Fibroblast of lung (primary cell): Measurements from ENCODE around the gene GPR61. TPM values are rescaled to one million over a fixed set of nuclear protein-coding genes. Genes with fewer than 3 reads are reported as not detected.

Experiments
- DNase-seq, 2 donors: peaks; one replicate each; pipeline versions ENCODE4 v3.0.0 to v3.0.0-alpha.2; 2010; ENCODE audit warnings: low read depth in 2 of 2
- H2AFZ ChIP-seq: 2 replicates; pipeline ENCODE4 v1.5.1; 2012; ENCODE audit warnings: low read length, control low read depth, inconsistent platforms
- H3K27ac ChIP-seq: 2 replicates; pipeline ENCODE4 v1.5.1; 2011; ENCODE audit warnings: low read length, control low read depth; ENCODE audit not compliant: insufficient read depth
- H3K27me3 ChIP-seq: 2 replicates; pipeline ENCODE4 v1.5.1; 2011; ENCODE audit warnings: mild to moderate bottlenecking, low read length; ENCODE audit not compliant: control insufficient read depth, insufficient read depth
- H3K36me3 ChIP-seq: 2 replicates; pipeline ENCODE4 v1.5.1; 2011; ENCODE audit warnings: low read length; ENCODE audit not compliant: control insufficient read depth, insufficient read depth
- H3K4me1 ChIP-seq: 2 replicates; pipeline ENCODE4 v1.5.1; 2011; ENCODE audit warnings: low read length; ENCODE audit not compliant: control insufficient read depth, insufficient read depth; ENCODE audit errors: extremely low read depth
- H3K4me2 ChIP-seq: 2 replicates; pipeline ENCODE4 v1.5.1; 2011; ENCODE audit warnings: low read length, control low read depth; ENCODE audit not compliant: insufficient read depth; ENCODE audit errors: extremely low read depth
- H3K4me3 ChIP-seq, 4 experiments: fragments of 200-600 bp in 1 of 4; sonication (generic) in 1 of 4; replicated peaks in 1 of 4; 2 replicates each; pipeline ENCODE4 v1.5.1; 2011 to 2016; ENCODE audit warnings: low read length in 4 of 4, low read depth in 3 of 4, mild to moderate bottlenecking in 3 of 4, control low read depth in 2 of 4, inconsistent platforms in 1 of 4, mixed read lengths in 1 of 4; ENCODE audit not compliant: insufficient read depth in 1 of 4; ENCODE audit errors: control extremely low read depth in 1 of 4
- H3K79me2 ChIP-seq: 2 replicates; pipeline ENCODE4 v1.5.1; 2012; ENCODE audit warnings: mild to moderate bottlenecking, low read length, inconsistent platforms; ENCODE audit not compliant: control insufficient read depth, insufficient read depth
- H3K9ac ChIP-seq: 2 replicates; pipeline ENCODE4 v1.5.1; 2011; ENCODE audit warnings: mild to moderate bottlenecking, low read length, control low read depth; ENCODE audit not compliant: insufficient read depth
- H3K9me3 ChIP-seq: 2 replicates; pipeline ENCODE4 v1.5.1; 2012; ENCODE audit warnings: low read depth, low read length; ENCODE audit not compliant: control insufficient read depth, insufficient read depth
- H4K20me1 ChIP-seq: 2 replicates; pipeline ENCODE4 v1.5.1; 2011; ENCODE audit warnings: low read length; ENCODE audit not compliant: control insufficient read depth, insufficient read depth; ENCODE audit errors: extremely low read depth
- CTCF ChIP-seq, 2 donors: IDR thresholded peaks in 1 of 2; conservative IDR thresholded peaks in 1 of 2; 1 replicate in 1 of 2; 2 replicates in 1 of 2; pipeline ENCODE4 v1.5.1; 2011 to 2012; ENCODE audit warnings: low read length in 2 of 2, control low read depth in 1 of 2, inconsistent platforms in 1 of 2, low read depth in 1 of 2, mild to moderate bottlenecking in 1 of 2
- EZH2 ChIP-seq: IDR thresholded peaks from 2 replicates; pipeline ENCODE4 v1.5.1; 2012; ENCODE audit warnings: low read length, control low read depth, mild to moderate bottlenecking; ENCODE audit errors: missing control alignments
- polyA plus RNA-seq, 2 donors: library from polyadenylated mRNA; depleted of rRNA in 1 of 2; stranded (reverse) in 1 of 2; unstranded in 1 of 2; fragments of >200 nt; gene quantifications; 2 replicates each; pipeline ENCODE4 v1.2.1, GENCODE V29; 2011 to 2012; ENCODE audit warnings: missing spikeins in 1 of 2
- total RNA-seq: library from RNA; depleted of rRNA; stranded (reverse); fragments of >200 nt; gene quantifications from 2 replicates; pipeline ENCODE4 v1.2.1, GENCODE V29; 2014

GPR61 gene
- total and polyA plus RNA-seq, 2 donors (not counting 1 experiment from before 2014, with no cell fraction given), result 0.01 TPM; not detected in 1

DNA sequence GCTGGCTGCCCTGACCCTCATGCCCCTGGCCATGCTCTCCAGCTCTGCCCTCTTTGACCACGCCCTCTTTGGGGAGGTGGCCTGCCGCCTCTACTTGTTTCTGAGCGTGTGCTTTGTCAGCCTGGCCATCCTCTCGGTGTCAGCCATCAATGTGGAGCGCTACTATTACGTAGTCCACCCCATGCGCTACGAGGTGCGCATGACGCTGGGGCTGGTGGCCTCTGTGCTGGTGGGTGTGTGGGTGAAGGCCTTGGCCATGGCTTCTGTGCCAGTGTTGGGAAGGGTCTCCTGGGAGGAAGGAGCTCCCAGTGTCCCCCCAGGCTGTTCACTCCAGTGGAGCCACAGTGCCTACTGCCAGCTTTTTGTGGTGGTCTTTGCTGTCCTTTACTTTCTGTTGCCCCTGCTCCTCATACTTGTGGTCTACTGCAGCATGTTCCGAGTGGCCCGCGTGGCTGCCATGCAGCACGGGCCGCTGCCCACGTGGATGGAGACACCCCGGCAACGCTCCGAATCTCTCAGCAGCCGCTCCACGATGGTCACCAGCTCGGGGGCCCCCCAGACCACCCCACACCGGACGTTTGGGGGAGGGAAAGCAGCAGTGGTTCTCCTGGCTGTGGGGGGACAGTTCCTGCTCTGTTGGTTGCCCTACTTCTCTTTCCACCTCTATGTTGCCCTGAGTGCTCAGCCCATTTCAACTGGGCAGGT is 3.8 kb downstream of the GPR61 start:
- Histone ChIP-seq H3K9ac (no peak overlapping the region), H3K79me2 (peaks cover 9% of the 10 kb centered on the region), H3K4me2 (no peak overlapping the region), H4K20me1 (no peaks in the 10 kb centered on the region), H2AFZ (no peak overlapping the region), H3K4me3 (no peak overlapping the region), H3K4me1 (peaks cover 5% of the 10 kb centered on the region), H3K9me3 (no peaks in the 10 kb centered on the region), H3K27me3 (peaks cover 30% of the 10 kb centered on the region), H3K27ac (no peak overlapping the region), H3K36me3 (no peaks in the 10 kb centered on the region)
- TF ChIP-seq EZH2, result no peak
- no peak for TF ChIP-seq CTCF (conservative IDR thresholded peaks at IDR 0.05 in 1 of 2, IDR thresholded peaks at IDR 0.05 in 1 of 2; ENCODE audit: low read depth in 1 of 2, low read length in 2 of 2)
- DNase-seq, result no peak

- Histone ChIP-seq H3K79me2 (peaks cover 16% of the 10 kb centered on the region), H2AFZ (no peak overlapping the region), H3K27me3 (peaks cover 24% of the 10 kb centered on the region), H3K4me1 (peaks cover 5% of the 10 kb centered on the region), H3K9me3 (no peaks in the 10 kb centered on the region), H4K20me1 (no peaks in the 10 kb centered on the region), H3K4me3 (no peak overlapping the region), H3K36me3 (no peaks in the 10 kb centered on the region), H3K27ac (no peak overlapping the region), H3K9ac (no peak overlapping the region), H3K4me2 (no peak overlapping the region)
- DNase-seq, result no peak
- TF ChIP-seq EZH2, result no peak
- no peak for TF ChIP-seq CTCF (conservative IDR thresholded peaks at IDR 0.05 in 1 of 2, IDR thresholded peaks at IDR 0.05 in 1 of 2; ENCODE audit: low read depth in 1 of 2, low read length in 2 of 2)
These were observed 4.5 kb downstream of the GPR61 start for GRCh38 chr1:109543988-109544735.

GRCh38 chr1:109546311-109547109 is 6.8 kb downstream of the GPR61 start:
- Histone ChIP-seq H3K79me2 (peaks cover 39% of the 10 kb centered on the region), H2AFZ (peak overlapping the region; percentile 74), H3K36me3 (no peaks in the 10 kb centered on the region), H3K27me3 (peaks cover 3% of the 10 kb centered on the region), H4K20me1 (peaks cover 2% of the 10 kb centered on the region), H3K4me1 (peaks cover 5% of the 10 kb centered on the region), H3K9ac (no peak overlapping the region), H3K27ac (peak overlapping the region; percentile 73), H3K4me2 (peak overlapping the region; percentile 90), H3K9me3 (no peaks in the 10 kb centered on the region), H3K4me3 (peak overlapping the region in 2 of 4 experiments; percentile 92 to 94)
- peak; percentile 75 to 90 for DNase-seq
- TF ChIP-seq CTCF (conservative IDR thresholded peaks at IDR 0.05 in 1 of 2, IDR thresholded peaks at IDR 0.05 in 1 of 2; ENCODE audit: low read depth in 1 of 2, low read length in 2 of 2) (peak; percentile 82 to 83), EZH2 (no peak)
